ENCODE measurements around the gene TMEM259.

The TMEM259 gene

GRCh38 chr19:1004803-1005664, 15.9 kb downstream of the TMEM259 start:
- no peak for DNase-seq (ENCODE audit: low read depth in 1 of 2, low spot score in 1 of 2)

DNA sequence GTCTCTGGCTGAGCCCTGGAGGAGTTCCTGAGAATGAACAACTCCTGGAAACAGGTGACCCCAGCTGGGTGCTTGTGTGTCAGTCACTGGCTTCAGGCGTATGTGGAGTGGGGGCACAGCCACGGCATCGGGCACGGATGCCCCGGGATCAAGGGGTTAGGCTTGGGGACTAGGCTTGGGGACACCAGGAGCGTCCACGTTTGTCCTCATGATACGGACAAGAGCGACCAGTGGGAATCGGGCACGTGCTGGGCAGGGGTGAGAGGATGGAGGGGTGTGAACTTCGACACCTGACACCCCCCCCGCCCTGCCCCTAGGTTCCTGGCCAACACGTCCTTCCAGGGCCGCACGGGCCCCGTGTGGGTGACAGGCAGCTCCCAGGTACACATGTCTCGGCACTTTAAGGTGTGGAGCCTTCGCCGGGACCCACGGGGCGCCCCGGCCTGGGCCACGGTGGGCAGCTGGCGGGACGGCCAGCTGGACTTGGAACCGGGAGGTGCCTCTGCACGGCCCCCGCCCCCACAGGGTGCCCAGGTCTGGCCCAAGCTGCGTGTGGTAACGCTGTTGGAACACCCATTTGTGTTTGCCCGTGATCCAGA, 16.6 kb downstream of the TMEM259 start:
- no peak for DNase-seq (ENCODE audit: low read depth in 1 of 2, low spot score in 1 of 2)

DNA sequence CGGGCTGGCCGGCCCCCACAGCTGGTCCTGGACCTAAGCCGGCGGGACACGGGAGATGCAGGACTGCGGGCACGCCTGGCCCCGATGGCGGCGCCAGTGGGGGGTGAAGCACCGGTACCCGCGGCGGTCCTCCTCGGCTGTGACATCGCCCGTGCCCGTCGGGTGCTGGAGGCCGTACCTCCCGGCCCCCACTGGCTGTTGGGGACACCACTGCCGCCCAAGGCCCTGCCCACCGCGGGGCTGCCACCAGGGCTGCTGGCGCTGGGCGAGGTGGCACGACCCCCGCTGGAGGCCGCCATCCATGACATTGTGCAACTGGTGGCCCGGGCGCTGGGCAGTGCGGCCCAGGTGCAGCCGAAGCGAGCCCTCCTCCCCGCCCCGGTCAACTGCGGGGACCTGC, 17.6 kb downstream of the TMEM259 start:
- DNase-seq (ENCODE audit: low read depth in 1 of 2, low spot score in 1 of 2): no peak

DNA sequence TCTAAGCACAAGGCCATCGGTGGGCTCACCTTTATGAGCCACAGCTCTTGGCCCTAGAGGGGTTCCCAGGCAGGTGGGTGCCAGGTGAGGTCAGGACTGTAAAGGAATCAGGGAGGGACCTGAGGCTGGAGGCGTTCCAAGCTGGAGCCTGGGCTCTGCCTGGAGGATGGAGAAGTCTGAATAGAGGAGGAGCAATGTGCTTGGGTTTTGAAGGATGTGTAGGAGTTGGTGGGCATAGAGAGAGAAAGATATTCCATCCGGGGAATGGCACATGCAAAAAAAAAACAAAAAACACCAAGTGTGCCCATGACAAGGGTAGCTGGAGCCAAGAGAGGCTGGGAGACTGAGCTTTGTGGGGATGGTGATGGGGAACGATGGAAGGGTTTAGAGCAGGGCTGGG, 18.3 kb downstream of the TMEM259 start:
- no peak for DNase-seq (ENCODE audit: low read depth in 1 of 2, low spot score in 1 of 2)

- DNase-seq (ENCODE audit: low read depth in 1 of 2, low spot score in 1 of 2): peak; percentile 58 to 60
Observed at GRCh38 chr19:1001538-1002166, 19.3 kb downstream of the TMEM259 start.

DNA sequence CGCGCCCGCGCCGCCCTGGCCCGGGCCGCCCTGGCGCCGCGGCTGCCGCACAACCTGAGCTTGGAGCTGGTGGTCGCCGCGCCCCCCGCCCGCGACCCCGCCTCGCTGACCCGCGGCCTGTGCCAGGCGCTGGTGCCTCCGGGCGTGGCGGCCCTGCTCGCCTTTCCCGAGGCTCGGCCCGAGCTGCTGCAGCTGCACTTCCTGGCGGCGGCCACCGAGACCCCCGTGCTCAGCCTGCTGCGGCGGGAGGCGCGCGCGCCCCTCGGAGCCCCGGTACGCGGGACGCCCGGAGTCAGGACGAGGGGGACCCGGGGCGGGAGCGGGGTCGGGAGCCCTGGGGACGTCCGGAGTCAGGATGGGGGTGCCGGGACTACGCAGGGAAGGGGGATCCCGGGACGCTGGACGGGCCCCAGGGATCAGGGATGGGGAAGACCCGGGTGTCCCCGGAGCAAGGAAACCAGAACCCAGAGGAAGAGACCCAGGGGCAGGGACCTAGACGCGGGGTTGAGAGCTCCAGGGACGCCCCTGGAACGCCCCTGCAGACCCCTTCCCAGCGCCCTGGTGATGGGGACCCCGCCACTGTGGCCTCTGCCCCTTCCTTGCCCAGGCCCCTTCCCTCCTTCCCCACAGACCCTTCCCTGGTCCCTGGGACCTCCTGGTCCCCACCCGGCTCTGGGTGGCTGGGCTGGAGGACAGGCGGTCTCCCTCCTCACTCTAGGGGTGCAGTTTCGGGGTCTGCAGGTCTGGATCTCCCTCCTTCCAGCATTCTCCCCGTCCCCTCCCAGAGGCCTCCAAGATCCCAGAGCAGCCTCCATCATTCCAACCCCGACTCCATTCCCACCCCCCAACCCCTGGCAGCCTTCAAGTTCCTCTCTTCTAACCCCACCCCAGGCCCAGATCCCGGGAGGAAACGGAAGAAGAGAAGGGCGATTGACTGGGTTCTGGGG, 20.1 kb downstream of the TMEM259 start:
- DNase-seq (ENCODE audit: low read depth in 1 of 2, low spot score in 1 of 2): no peak

DNA sequence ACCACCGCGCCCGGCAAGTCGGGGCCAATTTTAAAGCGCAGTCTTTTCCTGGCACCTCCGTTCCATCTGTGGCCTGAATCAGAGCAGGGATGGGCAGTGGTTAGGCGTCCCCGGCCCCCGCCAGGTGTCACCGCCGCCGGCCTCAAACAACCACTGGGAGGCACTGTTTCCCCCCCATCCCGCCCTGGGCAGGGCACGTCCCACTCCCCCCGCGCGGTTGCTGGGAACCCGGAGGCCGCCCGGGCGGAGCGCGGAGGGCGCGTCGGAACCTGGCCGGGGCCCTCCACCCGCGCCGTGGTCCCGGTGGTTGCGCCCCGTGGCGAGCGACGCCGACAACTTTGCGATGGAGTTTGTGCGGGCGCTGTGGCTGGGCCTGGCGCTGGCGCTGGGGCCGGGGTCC, 20.8 kb downstream of the TMEM259 start, which contains the start of gene GRIN3B:
Gene GRIN3B (plus strand): TSS at position 325 of the 400 bp plus-strand sequence. CDS start 19 bp downstream, at position 344.
- DNase-seq (ENCODE audit: low read depth in 1 of 2, low spot score in 1 of 2): peak; percentile 30 to 40

GRCh38 chr19:999379-999719, 21.6 kb downstream of the TMEM259 start:
- DNase-seq (ENCODE audit: low read depth in 1 of 2, low spot score in 1 of 2): no peak

DNA sequence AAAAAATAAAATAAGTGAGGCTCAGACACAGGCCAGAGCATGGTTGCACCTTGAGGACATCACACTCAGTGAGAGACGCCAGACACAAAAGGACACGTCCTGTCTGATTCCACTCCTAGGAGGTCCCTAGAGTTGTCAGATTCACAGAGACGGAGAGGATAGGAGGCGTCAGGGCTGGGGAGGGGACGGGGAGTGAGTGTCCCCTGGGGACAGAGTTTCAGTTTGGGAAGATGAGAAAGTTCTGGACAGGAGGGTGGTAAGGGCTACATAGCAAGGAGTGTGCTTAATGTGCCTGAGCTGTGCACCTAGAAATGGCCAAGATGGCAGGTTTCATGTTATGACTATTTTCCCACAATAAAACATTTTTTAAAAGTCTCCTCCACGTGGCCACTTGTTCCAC, 22.9 kb downstream of the TMEM259 start:
- DNase-seq (ENCODE audit: low read depth in 1 of 2, low spot score in 1 of 2): no peak

- peak; percentile 52 to 64 for DNase-seq (ENCODE audit: low read depth in 1 of 2, low spot score in 1 of 2)
Observed at GRCh38 chr19:996051-996838, 24.7 kb downstream of the TMEM259 start.

GRCh38 chr19:995051-995827, 25.7 kb downstream of the TMEM259 start:
- no peak for DNase-seq (ENCODE audit: low read depth in 1 of 2, low spot score in 1 of 2)

GRCh38 chr19:994516-994915, 26.4 kb downstream of the TMEM259 start:
- no peak for DNase-seq (ENCODE audit: low read depth in 1 of 2, low spot score in 1 of 2)

GRCh38 chr19:993831-994393, 27.0 kb downstream of the TMEM259 start:
- DNase-seq (ENCODE audit: low read depth in 1 of 2, low spot score in 1 of 2): no peak

DNA sequence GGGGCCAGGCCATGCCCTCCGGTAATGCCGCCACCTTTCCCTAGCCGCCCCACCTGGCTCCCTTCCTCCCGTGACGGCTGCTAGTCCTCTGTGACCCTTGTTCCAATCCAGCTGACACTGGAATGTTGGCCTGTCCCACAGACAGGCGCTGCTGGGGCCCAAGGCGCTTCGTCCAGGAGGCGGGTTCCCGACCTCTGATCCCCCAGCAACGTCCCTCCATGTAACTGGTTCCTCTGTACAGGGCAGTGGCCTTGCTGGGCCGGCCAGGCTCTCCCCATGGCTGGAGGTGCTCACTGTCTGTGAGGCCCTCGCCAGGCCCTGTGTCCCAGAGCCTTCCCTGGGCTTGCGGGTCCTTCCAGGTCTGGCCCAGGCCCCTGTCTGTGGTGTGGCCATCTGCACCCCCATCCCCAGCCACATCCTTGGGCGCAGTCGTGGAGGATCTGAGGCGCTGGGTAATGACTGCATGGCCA, 27.5 kb downstream of the TMEM259 start:
- no peak for DNase-seq (ENCODE audit: low read depth in 1 of 2, low spot score in 1 of 2)

GRCh38 chr19:992670-993055, 28.3 kb downstream of the TMEM259 start:
- no peak for DNase-seq (ENCODE audit: low read depth in 1 of 2, low spot score in 1 of 2)

GRCh38 chr19:991932-992669, 28.8 kb downstream of the TMEM259 start:
- no peak for DNase-seq (ENCODE audit: low read depth in 1 of 2, low spot score in 1 of 2)

GRCh38 chr19:991174-991931, 29.6 kb downstream of the TMEM259 start:
- DNase-seq (ENCODE audit: low read depth in 1 of 2, low spot score in 1 of 2): peak in 1 of 2 donors; percentile 44

DNA sequence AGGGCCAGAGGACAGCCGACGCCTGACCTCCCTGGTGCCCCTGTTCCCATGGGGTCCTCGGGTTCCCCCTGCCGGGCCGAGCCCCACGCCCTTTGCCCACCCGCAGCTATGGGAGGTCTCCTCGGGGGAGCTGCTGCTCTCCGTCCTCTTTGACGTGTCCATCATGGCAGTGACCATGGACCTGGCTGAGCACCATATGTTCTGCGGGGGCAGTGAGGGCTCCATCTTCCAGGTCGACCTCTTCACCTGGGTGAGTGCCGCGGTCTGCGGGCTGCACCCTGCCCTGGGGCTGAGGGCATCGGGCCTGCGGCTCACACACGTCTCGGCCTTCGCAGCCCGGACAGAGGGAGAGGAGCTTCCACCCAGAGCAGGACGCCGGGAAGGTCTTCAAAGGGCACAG, 30.2 kb downstream of the TMEM259 start:
- DNase-seq (ENCODE audit: low read depth in 1 of 2, low spot score in 1 of 2): no peak

All from activated T-helper 1 cell treated with anti-CD3 and anti-CD28 coated beads, Interleukin-2, amount 50 U/mL, for 16 hours (primary cell).